Measurements from ENCODE around the gene DNAH12. TPM values are rescaled to one million over a fixed set of nuclear protein-coding genes. Genes with fewer than 3 reads are reported as not detected.

The DNAH12 gene
- total and polyA plus RNA-seq, 9 of the 15 experiments (the other 6 are each of a cell fraction or from before 2014, with no cell fraction given), result 0.01 to 0.04 (median 0.01) TPM; not detected in 5

DNA sequence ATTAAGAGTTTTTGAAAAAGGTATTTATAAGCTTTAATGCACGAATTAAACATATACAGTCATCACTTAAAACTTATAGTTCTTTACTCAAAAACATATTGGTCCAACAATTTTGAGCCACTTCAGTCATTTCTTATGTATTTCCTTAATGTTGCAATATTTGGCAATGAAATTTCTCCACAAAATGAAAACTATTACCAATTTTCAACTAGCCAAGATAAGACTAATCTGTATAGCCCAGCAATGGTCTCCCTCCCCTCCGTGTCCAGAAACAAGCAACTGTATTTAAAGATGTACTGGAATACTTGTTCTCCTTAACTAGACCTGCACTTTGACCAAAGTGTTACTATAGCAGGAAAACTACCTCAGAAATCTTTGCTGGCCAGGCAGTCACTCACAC, 43.8 kb upstream of the DNAH12 start (continued):
- TF ChIP-seq CEBPG (CRISPR knock-in tag; IDR thresholded peaks at IDR 0.05), result no peak
- peak in 1 of 2 experiments; percentile 43; a peak in 1 of 4 replicates for TF ChIP-seq CEBPG (tag; conservative IDR thresholded peaks at IDR 0.05 in 1 of 2, IDR thresholded peaks at IDR 0.05 in 1 of 2)
- 0 out of 2 replicates have a peak, but pooled peaks have one; percentile 23 for TF ChIP-seq DPF2 (IDR thresholded peaks at IDR 0.05)
- TF ChIP-seq, protein P1, sequence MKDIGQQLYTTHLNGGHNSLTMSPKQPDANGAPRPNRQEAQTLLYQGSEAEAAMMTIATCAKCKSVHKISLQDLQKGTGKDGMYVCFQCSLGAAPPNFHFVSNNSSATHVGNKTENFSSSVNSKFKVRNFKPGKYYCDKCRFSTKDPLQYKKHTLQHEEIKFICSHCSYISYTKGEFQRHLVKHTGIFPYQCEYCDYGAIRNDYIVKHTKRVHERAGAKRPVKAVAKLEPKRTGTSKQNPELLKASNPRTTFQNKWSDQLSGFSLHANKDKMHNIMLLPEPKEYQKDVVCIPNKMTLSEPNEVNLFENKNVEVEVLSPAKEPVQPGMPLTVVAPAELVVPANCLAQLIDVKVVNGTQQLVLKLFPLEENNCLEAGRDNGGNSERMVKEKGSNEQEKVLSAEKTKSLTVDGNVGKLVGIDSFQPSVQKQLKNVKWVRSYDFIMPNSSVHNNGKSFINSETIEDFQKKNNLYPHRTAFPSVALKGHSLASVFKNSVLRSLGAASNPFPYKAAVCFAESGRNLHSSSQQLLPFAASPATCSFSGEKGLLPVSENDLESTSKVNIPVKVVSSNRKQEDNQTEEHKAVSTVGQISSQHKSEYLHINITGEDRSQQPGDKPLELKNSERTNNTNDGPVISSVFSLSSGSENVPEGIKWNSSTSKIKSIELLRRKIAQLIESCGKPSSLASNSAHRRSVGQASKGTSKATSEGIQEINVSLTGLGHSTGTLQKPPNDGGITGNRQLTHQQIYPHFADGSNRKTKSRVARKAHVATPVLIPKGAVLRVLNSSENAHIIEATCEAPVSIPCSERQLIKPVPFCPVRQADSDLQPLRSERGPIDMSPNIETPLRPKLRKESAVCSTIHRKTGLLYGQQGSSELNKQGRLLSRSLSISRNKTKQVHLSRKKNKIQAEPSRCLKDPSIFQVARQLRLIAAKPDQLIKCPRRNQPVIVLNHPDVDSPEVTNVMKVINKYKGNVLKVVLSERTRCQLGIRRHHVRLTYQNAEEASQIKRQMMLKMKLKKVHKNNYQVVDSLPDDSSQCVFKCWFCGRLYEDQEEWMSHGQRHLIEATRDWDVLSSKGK (CRISPR knock-in tag; IDR thresholded peaks at IDR 0.05), result no peak
- no peak for TF ChIP-seq HDAC3 (IDR thresholded peaks at IDR 0.05; ENCODE audit: borderline replicate concordance, partially characterized antibody)
- TF ChIP-seq MAFK (IDR thresholded peaks at IDR 0.05; ENCODE audit: low read length), result no peak
- peak; percentile 38 for TF ChIP-seq CBFA2T3 (IDR thresholded peaks at IDR 0.05)
- TF ChIP-seq, protein P2, sequence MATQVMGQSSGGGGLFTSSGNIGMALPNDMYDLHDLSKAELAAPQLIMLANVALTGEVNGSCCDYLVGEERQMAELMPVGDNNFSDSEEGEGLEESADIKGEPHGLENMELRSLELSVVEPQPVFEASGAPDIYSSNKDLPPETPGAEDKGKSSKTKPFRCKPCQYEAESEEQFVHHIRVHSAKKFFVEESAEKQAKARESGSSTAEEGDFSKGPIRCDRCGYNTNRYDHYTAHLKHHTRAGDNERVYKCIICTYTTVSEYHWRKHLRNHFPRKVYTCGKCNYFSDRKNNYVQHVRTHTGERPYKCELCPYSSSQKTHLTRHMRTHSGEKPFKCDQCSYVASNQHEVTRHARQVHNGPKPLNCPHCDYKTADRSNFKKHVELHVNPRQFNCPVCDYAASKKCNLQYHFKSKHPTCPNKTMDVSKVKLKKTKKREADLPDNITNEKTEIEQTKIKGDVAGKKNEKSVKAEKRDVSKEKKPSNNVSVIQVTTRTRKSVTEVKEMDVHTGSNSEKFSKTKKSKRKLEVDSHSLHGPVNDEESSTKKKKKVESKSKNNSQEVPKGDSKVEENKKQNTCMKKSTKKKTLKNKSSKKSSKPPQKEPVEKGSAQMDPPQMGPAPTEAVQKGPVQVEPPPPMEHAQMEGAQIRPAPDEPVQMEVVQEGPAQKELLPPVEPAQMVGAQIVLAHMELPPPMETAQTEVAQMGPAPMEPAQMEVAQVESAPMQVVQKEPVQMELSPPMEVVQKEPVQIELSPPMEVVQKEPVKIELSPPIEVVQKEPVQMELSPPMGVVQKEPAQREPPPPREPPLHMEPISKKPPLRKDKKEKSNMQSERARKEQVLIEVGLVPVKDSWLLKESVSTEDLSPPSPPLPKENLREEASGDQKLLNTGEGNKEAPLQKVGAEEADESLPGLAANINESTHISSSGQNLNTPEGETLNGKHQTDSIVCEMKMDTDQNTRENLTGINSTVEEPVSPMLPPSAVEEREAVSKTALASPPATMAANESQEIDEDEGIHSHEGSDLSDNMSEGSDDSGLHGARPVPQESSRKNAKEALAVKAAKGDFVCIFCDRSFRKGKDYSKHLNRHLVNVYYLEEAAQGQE (IDR thresholded peaks at IDR 0.05; ENCODE audit: borderline replicate concordance), result no peak
- TF ChIP-seq, protein P2 (CRISPR knock-in tag; IDR thresholded peaks at IDR 0.05; ENCODE audit: low read depth), result no peak
- TF ChIP-seq, protein P3, sequence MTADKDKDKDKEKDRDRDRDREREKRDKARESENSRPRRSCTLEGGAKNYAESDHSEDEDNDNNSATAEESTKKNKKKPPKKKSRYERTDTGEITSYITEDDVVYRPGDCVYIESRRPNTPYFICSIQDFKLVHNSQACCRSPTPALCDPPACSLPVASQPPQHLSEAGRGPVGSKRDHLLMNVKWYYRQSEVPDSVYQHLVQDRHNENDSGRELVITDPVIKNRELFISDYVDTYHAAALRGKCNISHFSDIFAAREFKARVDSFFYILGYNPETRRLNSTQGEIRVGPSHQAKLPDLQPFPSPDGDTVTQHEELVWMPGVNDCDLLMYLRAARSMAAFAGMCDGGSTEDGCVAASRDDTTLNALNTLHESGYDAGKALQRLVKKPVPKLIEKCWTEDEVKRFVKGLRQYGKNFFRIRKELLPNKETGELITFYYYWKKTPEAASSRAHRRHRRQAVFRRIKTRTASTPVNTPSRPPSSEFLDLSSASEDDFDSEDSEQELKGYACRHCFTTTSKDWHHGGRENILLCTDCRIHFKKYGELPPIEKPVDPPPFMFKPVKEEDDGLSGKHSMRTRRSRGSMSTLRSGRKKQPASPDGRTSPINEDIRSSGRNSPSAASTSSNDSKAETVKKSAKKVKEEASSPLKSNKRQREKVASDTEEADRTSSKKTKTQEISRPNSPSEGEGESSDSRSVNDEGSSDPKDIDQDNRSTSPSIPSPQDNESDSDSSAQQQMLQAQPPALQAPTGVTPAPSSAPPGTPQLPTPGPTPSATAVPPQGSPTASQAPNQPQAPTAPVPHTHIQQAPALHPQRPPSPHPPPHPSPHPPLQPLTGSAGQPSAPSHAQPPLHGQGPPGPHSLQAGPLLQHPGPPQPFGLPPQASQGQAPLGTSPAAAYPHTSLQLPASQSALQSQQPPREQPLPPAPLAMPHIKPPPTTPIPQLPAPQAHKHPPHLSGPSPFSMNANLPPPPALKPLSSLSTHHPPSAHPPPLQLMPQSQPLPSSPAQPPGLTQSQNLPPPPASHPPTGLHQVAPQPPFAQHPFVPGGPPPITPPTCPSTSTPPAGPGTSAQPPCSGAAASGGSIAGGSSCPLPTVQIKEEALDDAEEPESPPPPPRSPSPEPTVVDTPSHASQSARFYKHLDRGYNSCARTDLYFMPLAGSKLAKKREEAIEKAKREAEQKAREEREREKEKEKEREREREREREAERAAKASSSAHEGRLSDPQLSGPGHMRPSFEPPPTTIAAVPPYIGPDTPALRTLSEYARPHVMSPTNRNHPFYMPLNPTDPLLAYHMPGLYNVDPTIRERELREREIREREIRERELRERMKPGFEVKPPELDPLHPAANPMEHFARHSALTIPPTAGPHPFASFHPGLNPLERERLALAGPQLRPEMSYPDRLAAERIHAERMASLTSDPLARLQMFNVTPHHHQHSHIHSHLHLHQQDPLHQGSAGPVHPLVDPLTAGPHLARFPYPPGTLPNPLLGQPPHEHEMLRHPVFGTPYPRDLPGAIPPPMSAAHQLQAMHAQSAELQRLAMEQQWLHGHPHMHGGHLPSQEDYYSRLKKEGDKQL (CRISPR knock-in tag; IDR thresholded peaks at IDR 0.05; ENCODE audit: borderline replicate concordance), result no peak
- TF ChIP-seq GATAD2B (IDR thresholded peaks at IDR 0.05; ENCODE audit: borderline replicate concordance), result no peak
- no peak for TF ChIP-seq ZFPM2 (CRISPR knock-in tag; IDR thresholded peaks at IDR 0.05)
